ENCODE data around the gene EMID1. TPM values are rescaled to one million over a fixed set of nuclear protein-coding genes. Genes with fewer than 3 reads are reported as not detected.

Gene EMID1
- total and polyA plus RNA-seq, 2 experiments from 2014 or later = 11.5 to 15.0 TPM

- no peaks in the 10 kb centered on the region for H3K9me3 ChIP-seq (ENCODE audit: low read depth)
- no peak overlapping the region for H3K4me3 ChIP-seq
- no peaks in the 10 kb centered on the region for H3K9me2 ChIP-seq (replicated peaks; ENCODE audit: insufficient read depth)
- no peak for TF ChIP-seq EZH2 (IDR thresholded peaks at IDR 0.05; ENCODE audit: borderline replicate concordance)
- H4K20me1 ChIP-seq (ENCODE audit: insufficient read depth, poor library complexity, severe bottlenecking) = peaks cover 81% of the 10 kb centered on the region
- H3K4me2 ChIP-seq = no peak overlapping the region
- peaks cover 31% of the 10 kb centered on the region for H3K36me3 ChIP-seq (replicated peaks; ENCODE audit: insufficient read depth, low read depth)
- H3K79me2 ChIP-seq = peaks cover 64% of the 10 kb centered on the region
- H3K27me3 ChIP-seq = no peaks in the 10 kb centered on the region
- no peak for DNase-seq (ENCODE audit: low spot score)
- H3K4me1 ChIP-seq (ENCODE audit: insufficient read depth) = no peaks in the 10 kb centered on the region
- H3K27ac ChIP-seq = no peak overlapping the region
- no peak overlapping the region for H2AFZ ChIP-seq
These were observed 86.7 kb downstream of the EMID1 start for GRCh38 chr22:29292379-29292778.

GRCh38 chr22:29298641-29299040, 92.9 kb downstream of the EMID1 start:
- no peak overlapping the region for H3K4me2 ChIP-seq
- TF ChIP-seq EZH2 (IDR thresholded peaks at IDR 0.05; ENCODE audit: borderline replicate concordance) (no peak), CTCF (IDR thresholded peaks at IDR 0.05; ENCODE audit: poor library complexity) (no peak), EZH2phosphoT487 (IDR thresholded peaks at IDR 0.05; ENCODE audit: low read depth, severe bottlenecking, unreplicated experiment) (no peak)
- no peak overlapping the region for H3K27ac ChIP-seq
- no peaks in the 10 kb centered on the region for H3K27me3 ChIP-seq
- H4K20me1 ChIP-seq (ENCODE audit: insufficient read depth, poor library complexity, severe bottlenecking) = peaks cover 31% of the 10 kb centered on the region
- peaks cover 24% of the 10 kb centered on the region for H3K36me3 ChIP-seq (replicated peaks; ENCODE audit: insufficient read depth, low read depth)
- no peak overlapping the region for H3K4me3 ChIP-seq
- H3K79me2 ChIP-seq = peaks cover 13% of the 10 kb centered on the region
- H3K4me1 ChIP-seq (ENCODE audit: insufficient read depth) = no peaks in the 10 kb centered on the region
- DNase-seq (ENCODE audit: low spot score) = no peak
- no peaks in the 10 kb centered on the region for H3K9me3 ChIP-seq (ENCODE audit: low read depth)
- H2AFZ ChIP-seq = no peak overlapping the region
- WGBS (ENCODE audit: low lambda C conversion rate, missing lambda C conversion rate) = 94% methylated on average over 8 of the region's 8 CpGs
- no peaks in the 10 kb centered on the region for H3K9me2 ChIP-seq (replicated peaks; ENCODE audit: insufficient read depth)

GRCh38 chr22:29299136-29299900, 93.6 kb downstream of the EMID1 start:
- 97% methylated on average over 19 of the region's 19 CpGs for WGBS (ENCODE audit: low lambda C conversion rate, missing lambda C conversion rate)
- H3K9me3 ChIP-seq (ENCODE audit: low read depth) = no peaks in the 10 kb centered on the region
- no peak overlapping the region for H3K27ac ChIP-seq
- H3K27me3 ChIP-seq = no peaks in the 10 kb centered on the region
- peaks cover 19% of the 10 kb centered on the region for H3K36me3 ChIP-seq (replicated peaks; ENCODE audit: insufficient read depth, low read depth)
- DNase-seq (ENCODE audit: low spot score) = no peak
- TF ChIP-seq EZH2 (IDR thresholded peaks at IDR 0.05; ENCODE audit: borderline replicate concordance) (no peak), EZH2phosphoT487 (IDR thresholded peaks at IDR 0.05; ENCODE audit: low read depth, severe bottlenecking, unreplicated experiment) (no peak), CTCF (IDR thresholded peaks at IDR 0.05; ENCODE audit: poor library complexity) (no peak)
- H2AFZ ChIP-seq = no peak overlapping the region
- no peaks in the 10 kb centered on the region for H3K9me2 ChIP-seq (replicated peaks; ENCODE audit: insufficient read depth)
- no peak overlapping the region for H3K4me2 ChIP-seq
- H3K4me3 ChIP-seq = no peak overlapping the region
- peaks cover 24% of the 10 kb centered on the region for H4K20me1 ChIP-seq (ENCODE audit: insufficient read depth, poor library complexity, severe bottlenecking)
- no peaks in the 10 kb centered on the region for H3K4me1 ChIP-seq (ENCODE audit: insufficient read depth)
- peaks cover 9% of the 10 kb centered on the region for H3K79me2 ChIP-seq

- H3K36me3 ChIP-seq (replicated peaks; ENCODE audit: insufficient read depth, low read depth) = peaks cover 16% of the 10 kb centered on the region
- WGBS (ENCODE audit: low lambda C conversion rate, missing lambda C conversion rate) = 79% methylated on average over 4 of the region's 4 CpGs
- no peaks in the 10 kb centered on the region for H3K27me3 ChIP-seq
- no peak overlapping the region for H2AFZ ChIP-seq
- peaks cover 21% of the 10 kb centered on the region for H4K20me1 ChIP-seq (ENCODE audit: insufficient read depth, poor library complexity, severe bottlenecking)
- H3K4me3 ChIP-seq = no peak overlapping the region
- no peak overlapping the region for H3K27ac ChIP-seq
- no peaks in the 10 kb centered on the region for H3K4me1 ChIP-seq (ENCODE audit: insufficient read depth)
- no peak for DNase-seq (ENCODE audit: low spot score)
- no peak overlapping the region for H3K4me2 ChIP-seq
- TF ChIP-seq EZH2 (IDR thresholded peaks at IDR 0.05; ENCODE audit: borderline replicate concordance) = no peak
- TF ChIP-seq EZH2phosphoT487 (IDR thresholded peaks at IDR 0.05; ENCODE audit: low read depth, severe bottlenecking, unreplicated experiment) = no peak
- no peak for TF ChIP-seq CTCF (IDR thresholded peaks at IDR 0.05; ENCODE audit: poor library complexity)
- H3K9me2 ChIP-seq (replicated peaks; ENCODE audit: insufficient read depth) = no peaks in the 10 kb centered on the region
- H3K9me3 ChIP-seq (ENCODE audit: low read depth) = no peaks in the 10 kb centered on the region
- peaks cover 3% of the 10 kb centered on the region for H3K79me2 ChIP-seq
These were observed 94.7 kb downstream of the EMID1 start for GRCh38 chr22:29300467-29300806.

Measured in hepatocyte (in vitro differentiated cells).